GM12878 (cell line): Measurements from ENCODE around the gene DLG2. TPM values are rescaled to one million over a fixed set of nuclear protein-coding genes. Genes with fewer than 3 reads are reported as not detected.

Experiments used
- ATAC-seq: fragments of 200-7000 bp; cut with Tn5 transposase; 3 replicates; pipeline ENCODE4 v1.9.1; 2020; ENCODE audit warnings: mild to moderate bottlenecking, moderate library complexity
- BruUV-seq: library from RNA; stranded (reverse); fragments of 400-500 nt; replicated peaks from 2 replicates; lab custom pipeline; 2021; lab: Mats Ljungman, UMichigan
- CTCF ChIA-PET: fragments of 300-600 bp; sonication (Branson Sonifier 250); formaldehyde crosslinking; extraction: SDS; loops from one replicate; lab custom pipeline; 2021; ENCODE audit warnings: inconsistent platforms; lab: Yijun Ruan, JAX
- POLR2A ChIA-PET: fragments of 350-600 bp; formaldehyde crosslinking; extraction: SDS; loops from one replicate; lab custom pipeline; 2021; ENCODE audit warnings: inconsistent platforms; lab: Charles Lee
- RAD21 ChIA-PET: fragments of 300-600 bp; sonication (Branson Sonifier 250); formaldehyde crosslinking; loops from one replicate; lab custom pipeline; 2023; ENCODE audit warnings: antibody characterized with exemption; ENCODE audit not compliant: unreplicated experiment; lab: Charles Lee
- SMC1A ChIA-PET: fragments of 300-600 bp; sonication (Branson Sonifier 250); formaldehyde crosslinking; loops from one replicate; lab custom pipeline; 2023; ENCODE audit not compliant: unreplicated experiment, uncharacterized antibody; lab: Charles Lee
- DNase-seq: peaks from one replicate; pipeline ENCODE4 v3.0.0-alpha.2; 2011; ENCODE audit warnings: low read depth, low spot score
- FAIRE-seq: peaks from 3 replicates; lab custom pipeline; 2011; peaks lifted over from hg19 to GRCh38; lab: Jason Lieb, UNC
- H2AFZ ChIP-seq: 2 replicates; pipeline ENCODE4 v1.6.0; 2011; ENCODE audit warnings: low read depth, low read length, control low read depth; ENCODE audit not compliant: control insufficient read depth
- H3K27ac ChIP-seq: 2 replicates; pipeline ENCODE4 v1.5.1; 2011; ENCODE audit warnings: control low read depth; ENCODE audit not compliant: control insufficient read depth, insufficient read depth
- H3K27me3 ChIP-seq, 2 experiments: replicated peaks in 1 of 2; 2 replicates each; pipeline versions ENCODE4 v1.6.0 to v1.6.1; 2011; ENCODE audit warnings: low read length in 1 of 2; ENCODE audit not compliant: control insufficient read depth in 2 of 2, insufficient read depth in 2 of 2
- H3K36me3 ChIP-seq, 2 experiments: 2 replicates each; pipeline ENCODE4 v1.5.1; 2011; ENCODE audit warnings: low read length in 1 of 2; ENCODE audit not compliant: control insufficient read depth in 2 of 2, insufficient read depth in 2 of 2
- H3K4me1 ChIP-seq: 2 replicates; pipeline ENCODE4 v1.6.1; 2011; ENCODE audit warnings: mild to moderate bottlenecking, low read length, moderate library complexity, mixed read lengths; ENCODE audit not compliant: control insufficient read depth, insufficient read depth
- H3K4me2 ChIP-seq: 2 replicates; pipeline ENCODE4 v1.6.0; 2011; ENCODE audit warnings: control low read depth; ENCODE audit not compliant: control insufficient read depth, insufficient read depth
- H3K4me3 ChIP-seq: fragments of 200-600 bp; sonication (generic); 2 replicates; pipeline ENCODE4 v1.5.1; 2016
- H3K79me2 ChIP-seq: 2 replicates; pipeline ENCODE4 v1.6.0; 2011; ENCODE audit warnings: low read length; ENCODE audit not compliant: control insufficient read depth, insufficient read depth
- H3K9ac ChIP-seq: 2 replicates; pipeline ENCODE4 v1.8.0; 2011; ENCODE audit warnings: low read length, control low read depth, mixed read lengths; ENCODE audit not compliant: control insufficient read depth, insufficient read depth
- H3K9me3 ChIP-seq: replicated peaks from 3 replicates; pipeline ENCODE4 v1.5.1; 2011; ENCODE audit warnings: mild to moderate bottlenecking, low read length; ENCODE audit not compliant: control insufficient read depth, insufficient read depth
- H4K20me1 ChIP-seq: 2 replicates; pipeline ENCODE4 v1.6.0; 2011; ENCODE audit not compliant: control insufficient read depth, insufficient read depth
- ATF7 ChIP-seq: fragments of 450-650 bp; IDR thresholded peaks from 2 replicates; pipeline ENCODE4 v1.6.1; 2016; ENCODE audit warnings: low read depth, mild to moderate bottlenecking
- CBFB ChIP-seq: IDR thresholded peaks from 2 replicates; pipeline ENCODE4 v1.6.1; 2016; ENCODE audit warnings: antibody characterized with exemption, low read depth
- PAX5 ChIP-seq: IDR thresholded peaks from 2 replicates; pipeline ENCODE4 v1.6.1; 2011; ENCODE audit warnings: low read depth, low read length, borderline replicate concordance
- SPI1 ChIP-seq: IDR thresholded peaks from 2 replicates; pipeline ENCODE4 v1.6.1; 2011; ENCODE audit warnings: low read depth, mild to moderate bottlenecking, low read length, moderate library complexity, borderline replicate concordance; ENCODE audit not compliant: insufficient read depth
- STAT3 ChIP-seq: IDR thresholded peaks from 2 replicates; pipeline ENCODE4 v1.6.1; 2011; ENCODE audit warnings: low read depth, low read length, improper control_type of control experiment
- TCF12 ChIP-seq: IDR thresholded peaks from 2 replicates; pipeline ENCODE4 v1.6.1; 2011; ENCODE audit warnings: low read depth, mild to moderate bottlenecking, low read length
- TCF3 ChIP-seq: IDR thresholded peaks from 2 replicates; pipeline ENCODE4 v1.6.1; 2012; ENCODE audit warnings: low read depth, mild to moderate bottlenecking, low read length, borderline replicate concordance; ENCODE audit not compliant: insufficient read depth
- ZBTB4 ChIP-seq: fragments of 450-650 bp; formaldehyde crosslinking; IDR thresholded peaks from 2 replicates; pipeline ENCODE4 v1.4.0; 2022; ENCODE audit warnings: mild to moderate bottlenecking, moderate library complexity
- WGBS: methylation state at CpG from one replicate; pipeline ENCODE4 v1.1.6; 2016; ENCODE audit warnings: low lambda C conversion rate; ENCODE audit not compliant: insufficient replicate concordance, insufficient coverage; ENCODE audit errors: missing lambda C conversion rate; 5-methylcytosine and 5-hydroxymethylcytosine counted together
- in situ Hi-C: fragments of 300-500 bp; cut with MboI; formaldehyde crosslinking; loops from 9 replicates; pipeline ENCODE4 v1.14.3; 2018; ENCODE audit warnings: mixed read lengths
- intact Hi-C: fragments of 100-400 bp; cut with micrococcal nuclease; formaldehyde crosslinking; loops from one replicate; pipeline ENCODE4 v1.14.2; 2022; ENCODE audit not compliant: unreplicated experiment
- polyA plus RNA-seq, 11 experiments: library from polyadenylated mRNA; depleted of rRNA in 4 of 11; unstranded in 6 of 11; stranded (reverse) in 5 of 11; fragments of >200 nt; fragmentation: Nextera tagmentation in 4 of 11; fragmentation: Illumina TruSeq in 1 of 11; extraction: Ambion mirVana in 4 of 11; extraction: Trizol in 1 of 11; gene quantifications; 1 replicate in 1 of 11; 2 replicates in 10 of 11; pipeline versions ENCODE4 v1.2.1 to v1.2.3, GENCODE V29; 2011 to 2016; ENCODE audit warnings: inconsistent platforms in 2 of 11, missing spikeins in 2 of 11, low read depth in 1 of 11
- total RNA-seq, 4 experiments: library from RNA; depleted of rRNA in 3 of 4; stranded (reverse); fragments of >200 nt in 3 of 4; fragmentation: Illumina TruSeq in 1 of 4; extraction: Trizol in 1 of 4; gene quantifications; 2 replicates each; pipeline versions ENCODE4 v1.2.1 to v1.2.3, GENCODE V29; 2013 to 2021
- TF ChIP-seq, protein P1 (sequence below): IDR thresholded peaks from 2 replicates; pipeline ENCODE4 v1.6.1; 2011; ENCODE audit warnings: borderline replicate concordance, low read depth, mild to moderate bottlenecking, moderate library complexity, low read length; ENCODE audit not compliant: insufficient read depth, poor library complexity, severe bottlenecking

The DLG2 gene
- total and polyA plus RNA-seq, 10 of the 15 experiments (the other 5 are each of a cell fraction or from before 2014, with no cell fraction given): 0.09 to 0.98 (median 0.35) TPM

DNA sequence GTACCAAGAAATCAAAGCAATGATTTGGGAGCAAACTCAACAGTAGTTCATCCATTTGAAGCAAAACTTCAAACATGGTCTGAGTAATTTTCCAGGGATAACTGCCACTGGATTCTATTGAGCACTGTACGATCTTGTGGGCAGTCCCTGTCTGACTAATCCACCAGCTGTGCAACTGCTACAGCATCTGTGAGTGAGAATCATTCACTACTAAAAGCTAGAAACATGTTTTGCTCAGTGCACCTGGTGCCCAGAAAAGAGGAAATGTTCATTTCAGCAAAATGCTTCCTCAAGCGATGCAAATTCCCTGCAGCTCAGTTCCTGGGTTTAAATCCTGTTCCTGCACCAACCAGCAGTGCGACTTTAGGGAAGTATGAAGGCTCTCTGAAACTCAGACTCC lies 1077.9 kb downstream of the DLG2 start:
- ATAC-seq (no peak; the same call in 2 of the 3 replicates), DNase-seq (no peak), FAIRE-seq (no peak)
- no peak overlapping the region for H3K27ac ChIP-seq
- H3K4me3 ChIP-seq: no peak overlapping the region
- H3K4me1 ChIP-seq: no peaks in the 10 kb centered on the region
- ChIA-PET CTCF (interaction anchor here (0.8 to 3.3 kb wide), 3 partner anchors 10 to 24 kb away, joined by 3 to 13 read pairs (median 7); no protein-coding TSS in a partner anchor), POLR2A (no interaction called here), SMC1A (interaction anchor here (0.6 to 2.4 kb wide), 2 partner anchors 17 to 38 kb away, joined by 3 to 5 read pairs; no protein-coding TSS in a partner anchor), RAD21 (no interaction called here)
- no peaks in the 10 kb centered on the region for H4K20me1 ChIP-seq
- BruUV-seq: no TSS peak
- WGBS: 4% methylated on average over 3 of the region's 3 CpGs
- H2AFZ ChIP-seq: no peak overlapping the region
- H3K4me2 ChIP-seq: no peak overlapping the region; the same call in 1 of the 2 replicates
- no peaks in the 10 kb centered on the region for H3K36me3 ChIP-seq
- no peaks in the 10 kb centered on the region for H3K9me3 ChIP-seq
- peak; percentile 52; the same call in 1 of the 2 replicates for TF ChIP-seq TCF12
- TF ChIP-seq TCF3: peak; percentile 69; the same call in 1 of the 2 replicates
- no peak for TF ChIP-seq STAT3
- no peak for TF ChIP-seq ATF7
- no peak for TF ChIP-seq CBFB
- TF ChIP-seq, protein P1, sequence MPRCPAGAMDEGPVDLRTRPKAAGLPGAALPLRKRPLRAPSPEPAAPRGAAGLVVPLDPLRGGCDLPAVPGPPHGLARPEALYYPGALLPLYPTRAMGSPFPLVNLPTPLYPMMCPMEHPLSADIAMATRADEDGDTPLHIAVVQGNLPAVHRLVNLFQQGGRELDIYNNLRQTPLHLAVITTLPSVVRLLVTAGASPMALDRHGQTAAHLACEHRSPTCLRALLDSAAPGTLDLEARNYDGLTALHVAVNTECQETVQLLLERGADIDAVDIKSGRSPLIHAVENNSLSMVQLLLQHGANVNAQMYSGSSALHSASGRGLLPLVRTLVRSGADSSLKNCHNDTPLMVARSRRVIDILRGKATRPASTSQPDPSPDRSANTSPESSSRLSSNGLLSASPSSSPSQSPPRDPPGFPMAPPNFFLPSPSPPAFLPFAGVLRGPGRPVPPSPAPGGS: no peak
- peak; percentile 62; the same call in 1 of the 2 replicates for TF ChIP-seq SPI1
- TF ChIP-seq ZBTB4: no peak
- TF ChIP-seq PAX5: no peak
- no peaks in the 10 kb centered on the region for H3K27me3 ChIP-seq
- intact Hi-C loops: no loop called here
- no peak overlapping the region for H3K9ac ChIP-seq
- no peaks in the 10 kb centered on the region for H3K79me2 ChIP-seq
- in situ Hi-C loops: no loop called here
